VCaP (cell line): ENCODE data around the gene DUSP5.
A peak's percentile ranks its signal among the peaks of the same experiment; 100 is the strongest.

Source experiments
- H3K27ac ChIP-seq: fragments of 450-650 bp; 2 replicates; pipeline ENCODE4 v1.5.1; 2017
- TF ChIP-seq, protein P1 (sequence below): fragments of 450-650 bp; conservative IDR thresholded peaks from 2 replicates; pipeline ENCODE4 v1.5.1; 2017; ENCODE audit warnings: mild to moderate bottlenecking, moderate library complexity

DUSP5 gene

DNA sequence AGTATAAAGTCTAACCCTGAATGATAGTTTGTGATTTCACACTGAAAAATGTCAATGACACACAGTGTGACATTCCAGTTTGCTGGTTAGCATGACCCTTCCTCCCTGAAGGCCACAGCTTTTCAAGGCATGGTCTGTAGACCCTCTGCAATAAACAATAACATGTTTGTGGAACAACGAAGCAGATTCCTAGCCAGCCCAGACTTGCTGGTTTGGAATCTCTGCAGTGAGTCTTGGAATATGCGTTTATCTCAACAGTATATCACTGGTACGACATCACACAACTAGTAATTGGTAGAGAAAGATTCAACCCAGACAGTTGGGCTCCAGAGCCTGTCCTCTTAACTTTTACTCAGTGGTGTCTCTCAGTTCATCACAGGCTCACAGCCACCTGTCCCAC is 23.7 kb upstream of the DUSP5 start:
- no peak overlapping the region for H3K27ac ChIP-seq
- TF ChIP-seq, protein P1, sequence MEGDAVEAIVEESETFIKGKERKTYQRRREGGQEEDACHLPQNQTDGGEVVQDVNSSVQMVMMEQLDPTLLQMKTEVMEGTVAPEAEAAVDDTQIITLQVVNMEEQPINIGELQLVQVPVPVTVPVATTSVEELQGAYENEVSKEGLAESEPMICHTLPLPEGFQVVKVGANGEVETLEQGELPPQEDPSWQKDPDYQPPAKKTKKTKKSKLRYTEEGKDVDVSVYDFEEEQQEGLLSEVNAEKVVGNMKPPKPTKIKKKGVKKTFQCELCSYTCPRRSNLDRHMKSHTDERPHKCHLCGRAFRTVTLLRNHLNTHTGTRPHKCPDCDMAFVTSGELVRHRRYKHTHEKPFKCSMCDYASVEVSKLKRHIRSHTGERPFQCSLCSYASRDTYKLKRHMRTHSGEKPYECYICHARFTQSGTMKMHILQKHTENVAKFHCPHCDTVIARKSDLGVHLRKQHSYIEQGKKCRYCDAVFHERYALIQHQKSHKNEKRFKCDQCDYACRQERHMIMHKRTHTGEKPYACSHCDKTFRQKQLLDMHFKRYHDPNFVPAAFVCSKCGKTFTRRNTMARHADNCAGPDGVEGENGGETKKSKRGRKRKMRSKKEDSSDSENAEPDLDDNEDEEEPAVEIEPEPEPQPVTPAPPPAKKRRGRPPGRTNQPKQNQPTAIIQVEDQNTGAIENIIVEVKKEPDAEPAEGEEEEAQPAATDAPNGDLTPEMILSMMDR: no peak

DNA sequence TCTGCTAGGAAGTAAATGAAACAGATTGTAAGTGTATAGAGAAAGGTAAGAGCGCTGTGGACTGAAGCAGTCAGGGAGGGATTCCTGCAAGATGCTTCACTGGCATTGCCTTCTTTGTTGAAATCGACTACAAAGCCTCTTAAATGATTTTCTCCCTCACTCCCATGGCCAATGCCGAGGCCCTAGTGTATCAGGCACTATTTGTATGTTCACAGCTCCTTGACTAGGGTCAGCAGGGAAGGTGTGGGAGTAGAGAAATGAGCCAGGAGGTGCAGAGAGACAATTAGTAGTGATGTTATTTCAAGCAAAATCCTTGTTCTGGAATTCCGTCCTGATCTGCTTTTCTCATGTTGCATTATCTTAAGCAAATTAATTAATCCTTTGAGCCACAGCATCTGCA is 22.9 kb upstream of the DUSP5 start:
- no peak overlapping the region for H3K27ac ChIP-seq
- TF ChIP-seq, protein P1: no peak

DNA sequence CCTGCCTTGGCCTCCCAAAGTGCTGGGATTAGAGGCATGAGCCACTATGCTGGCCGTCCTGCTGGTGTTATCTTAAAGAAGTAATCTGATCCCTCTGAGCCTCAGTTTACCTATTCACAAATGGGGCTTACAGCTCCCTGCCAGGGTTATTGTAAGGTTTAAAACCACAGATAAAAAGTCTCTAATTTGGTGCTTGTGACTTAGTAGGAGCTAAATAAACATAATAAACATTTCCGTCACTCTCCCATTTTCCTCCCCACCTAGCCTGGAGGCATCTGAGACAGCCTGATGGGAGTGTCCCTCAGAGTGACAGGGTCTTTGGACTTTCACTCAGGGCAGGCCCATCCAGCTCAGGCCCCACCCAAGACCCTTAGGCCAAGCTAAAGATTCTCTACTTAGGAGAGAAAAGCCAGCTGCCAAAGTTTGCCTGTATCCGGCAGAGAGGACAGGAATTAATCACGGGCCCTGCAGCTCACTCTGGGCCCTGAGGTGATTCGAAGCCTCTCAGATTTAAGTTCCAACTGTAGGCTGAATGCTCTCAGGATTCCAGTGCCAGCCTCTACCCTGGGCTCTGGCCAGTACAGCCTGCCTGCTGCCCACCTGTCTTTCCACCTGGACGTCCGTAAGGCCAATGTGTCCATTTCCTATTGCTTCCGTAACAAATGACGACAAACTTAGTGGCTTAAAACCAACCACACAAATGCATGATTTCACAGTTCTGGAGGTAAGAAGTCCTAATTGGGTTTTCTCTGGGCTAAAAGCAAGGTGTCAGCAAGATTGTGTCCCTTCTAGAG is 21.8 kb upstream of the DUSP5 start:
- no peak overlapping the region for H3K27ac ChIP-seq
- TF ChIP-seq, protein P1: no peak

DNA sequence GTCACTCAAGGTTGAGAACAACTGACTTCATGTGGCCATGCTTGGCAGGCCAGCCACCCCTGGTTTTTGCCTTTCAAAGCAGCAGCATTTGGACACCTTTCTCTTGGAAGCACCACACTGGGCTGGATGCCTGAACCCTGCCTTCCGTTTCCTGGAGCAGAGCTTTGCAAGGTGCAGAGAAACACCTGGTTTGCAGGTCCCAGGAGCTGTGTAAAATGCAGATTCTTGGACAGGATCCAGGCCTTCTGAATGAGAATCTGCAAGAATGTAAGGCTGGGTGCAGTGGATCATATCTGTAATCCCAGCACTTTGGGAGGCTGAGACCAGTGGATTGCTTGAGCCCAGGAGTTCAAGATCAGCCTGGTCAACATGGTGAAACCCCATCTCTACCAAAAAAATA is 18.0 kb upstream of the DUSP5 start:
- H3K27ac ChIP-seq: peak overlapping the region; percentile 62
- TF ChIP-seq, protein P1: no peak

DNA sequence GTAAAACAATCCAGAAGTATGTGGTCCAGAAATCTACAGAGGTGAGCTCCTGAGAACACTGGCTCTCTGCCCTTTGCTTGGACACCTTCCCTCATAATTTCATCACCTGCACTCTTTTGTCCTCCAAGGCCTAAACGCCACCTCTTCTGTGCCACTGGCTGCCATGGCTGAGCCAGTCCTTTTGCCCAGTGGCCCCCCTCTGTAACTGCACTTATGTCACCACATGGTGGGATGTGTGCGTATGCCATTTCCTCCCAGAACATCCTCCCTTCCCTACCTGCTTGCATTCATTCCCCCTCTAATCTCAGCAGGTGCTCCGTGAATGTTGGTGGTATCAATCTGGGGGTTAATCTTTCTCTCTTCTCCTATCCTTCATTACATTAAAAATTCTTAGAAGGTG is 17.3 kb upstream of the DUSP5 start:
- TF ChIP-seq, protein P1: no peak
- peak overlapping the region; percentile 62 for H3K27ac ChIP-seq

DNA sequence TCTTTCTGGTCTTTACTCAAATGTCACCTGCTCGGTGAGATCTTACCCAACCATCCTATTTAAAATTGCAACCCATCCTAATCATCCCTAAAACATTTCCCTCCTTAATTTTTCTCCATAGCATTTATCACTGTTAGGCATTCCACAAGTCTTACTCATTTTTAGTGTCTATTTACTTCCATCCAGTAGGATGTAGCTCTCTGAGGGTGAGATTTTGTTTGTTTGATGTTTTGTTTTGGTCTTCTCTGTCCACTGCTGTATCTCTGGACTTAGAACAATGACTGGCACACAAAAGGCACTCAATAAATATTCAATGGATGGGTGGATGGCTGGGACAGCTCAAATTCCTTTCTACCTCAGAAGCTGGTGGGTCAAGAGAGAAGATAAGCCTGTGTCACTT is 15.8 kb upstream of the DUSP5 start:
- TF ChIP-seq, protein P1: no peak
- no peak overlapping the region for H3K27ac ChIP-seq

DNA sequence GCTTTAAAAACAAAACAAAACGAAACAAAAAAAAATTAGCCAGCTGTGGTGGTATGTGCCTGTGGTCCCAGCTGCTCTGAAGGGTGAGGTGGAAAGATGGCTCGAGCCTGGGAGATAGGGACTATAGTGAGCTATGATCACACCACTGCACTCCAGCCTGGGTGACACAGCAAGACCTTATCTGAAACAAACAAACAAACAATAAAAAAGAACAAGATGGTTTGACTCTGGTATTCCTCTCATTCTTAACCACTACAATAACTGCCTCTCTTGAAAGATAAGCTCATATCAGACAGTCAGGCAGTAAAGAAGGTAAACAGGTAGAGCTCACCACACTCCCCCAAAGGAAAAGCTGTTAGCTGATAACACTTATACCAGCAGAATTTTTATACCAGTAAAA is 14.1 kb upstream of the DUSP5 start:
- H3K27ac ChIP-seq: peak overlapping the region; percentile 9; the same call in 1 of the 2 replicates
- TF ChIP-seq, protein P1: no peak
